Stimulated activated effector memory CD8-positive, alpha-beta T cell treated with anti-CD3 and anti-CD28 coated beads, Interleukin-12 subunit alpha, Interleukin-12 subunit beta, amount 100 ng/mL, for 72 hours (primary cell): ENCODE measurements around the gene NOS3.

ENCODE experiments used
- ATAC-seq: fragments of 150-1000 bp; cut with Tn5 transposase; 2 replicates; pipeline ENCODE4 v1.10.0; 2021
- DNase-seq, 2 donors: peaks; one replicate each; pipeline ENCODE4 v3.0.0; 2021 to 2022; ENCODE audit warnings: low spot score in 2 of 2
- H3K27ac Mint-ChIP-seq: one replicate; pipeline ENCODE4 v1.8.0; 2022; ENCODE audit warnings: mild to moderate bottlenecking, mixed read lengths
- H3K36me3 Mint-ChIP-seq: one replicate; pipeline ENCODE4 v1.8.0; 2022; ENCODE audit warnings: mild to moderate bottlenecking, mixed read lengths
- H3K4me1 Mint-ChIP-seq: one replicate; pipeline ENCODE4 v1.8.0; 2022; ENCODE audit warnings: mixed read lengths
- H3K4me3 Mint-ChIP-seq: one replicate; pipeline ENCODE4 v1.8.0; 2022; ENCODE audit warnings: mild to moderate bottlenecking, mixed read lengths
- H3K9me3 Mint-ChIP-seq: one replicate; pipeline ENCODE4 v1.8.0; 2022; ENCODE audit warnings: mixed read lengths

NOS3 gene

DNA sequence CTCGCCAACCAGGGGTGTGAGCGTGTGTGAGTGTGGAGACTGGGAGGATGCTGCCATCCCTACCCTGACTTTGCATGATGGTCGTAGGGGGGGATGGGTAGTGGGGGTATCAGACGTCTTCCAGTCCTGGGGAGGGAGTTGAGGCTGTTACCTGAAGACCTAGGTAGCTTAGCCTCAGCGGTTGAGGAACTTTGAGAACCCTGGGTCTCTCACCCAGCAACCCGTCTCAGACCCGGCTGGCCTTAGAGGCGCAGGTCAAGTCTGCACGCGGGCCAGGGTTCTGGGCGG is 71.2 kb downstream of the NOS3 start:
- Mint-ChIP-seq H3K4me3 (peak overlapping the region; percentile 93), H3K27ac (peak overlapping the region; percentile 71)
- no peak for ATAC-seq

DNA sequence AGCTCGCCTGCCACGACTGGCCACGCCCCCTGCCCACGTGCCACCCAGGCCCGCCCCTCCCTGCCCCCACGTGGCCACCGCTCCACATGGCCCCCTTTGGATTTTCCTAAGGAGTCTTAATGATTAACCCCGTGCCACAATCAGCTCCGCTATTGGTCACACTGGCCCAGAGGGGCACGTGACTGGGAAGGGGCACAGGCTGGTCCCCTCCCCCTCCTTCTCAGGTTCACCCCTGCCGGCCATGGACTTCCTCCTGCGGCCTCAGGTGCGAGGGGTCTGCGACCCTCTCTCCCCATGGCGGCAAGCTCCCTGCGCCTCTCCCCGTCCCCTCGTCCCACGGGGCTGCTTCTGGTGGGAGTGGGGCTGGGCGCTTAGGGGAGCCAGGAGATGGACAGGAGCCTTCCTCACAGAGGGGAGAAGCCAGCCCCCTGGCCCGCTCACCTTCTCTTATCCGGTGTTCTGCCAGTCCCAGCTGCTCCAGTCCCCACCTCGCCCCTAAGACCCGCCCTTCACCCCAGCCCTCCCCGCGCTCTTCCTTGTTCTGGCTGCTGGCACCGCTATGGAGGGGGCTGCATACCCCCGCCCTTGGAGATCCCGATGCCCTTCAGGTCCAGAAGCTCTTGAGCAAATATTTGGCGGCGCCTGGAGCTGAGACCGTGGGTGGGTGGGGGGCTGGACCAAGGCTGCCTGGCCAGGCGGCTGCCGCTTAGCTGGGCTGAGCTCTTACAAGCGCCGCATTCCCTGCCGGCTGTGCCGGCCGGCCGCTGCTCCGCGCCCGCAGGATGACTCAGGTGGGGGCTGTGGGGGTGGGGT is 71.8 kb downstream of the NOS3 start:
- Mint-ChIP-seq H3K4me1 (peaks cover 29% of the 10 kb centered on the region), H3K9me3 (no peaks in the 10 kb centered on the region), H3K4me3 (no peak overlapping the region), H3K27ac (no peak overlapping the region), H3K36me3 (peaks cover 46% of the 10 kb centered on the region)
- no peak for ATAC-seq
- DNase-seq, result no peak

More for the DNA sequence above, 71.2 kb downstream of the NOS3 start:
- peaks cover 35% of the 10 kb centered on the region for H3K4me1 Mint-ChIP-seq
- DNase-seq, result no peak
- peaks cover 41% of the 10 kb centered on the region for H3K36me3 Mint-ChIP-seq
- no peaks in the 10 kb centered on the region for H3K9me3 Mint-ChIP-seq

DNA sequence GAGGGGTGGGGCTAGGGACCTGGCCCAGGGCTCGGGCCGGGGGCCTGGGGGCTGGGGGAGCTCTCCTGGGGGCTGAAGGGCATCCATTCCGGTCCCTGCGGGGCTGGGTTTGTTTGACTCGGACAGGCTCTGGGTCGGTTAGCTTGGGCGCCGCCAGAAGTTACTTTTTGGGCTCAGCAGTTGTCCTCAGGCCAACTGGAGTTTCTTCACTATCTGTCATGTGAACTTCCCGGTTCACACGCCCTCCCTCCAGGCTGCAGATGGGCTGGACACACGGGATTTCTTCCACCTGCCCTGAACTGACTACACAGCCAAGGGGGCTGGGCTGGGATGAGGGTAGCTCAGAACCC is 72.4 kb downstream of the NOS3 start:
- H3K4me3 Mint-ChIP-seq, result no peak overlapping the region
- peaks cover 49% of the 10 kb centered on the region for H3K36me3 Mint-ChIP-seq
- DNase-seq (no peak), ATAC-seq (no peak)
- peaks cover 28% of the 10 kb centered on the region for H3K4me1 Mint-ChIP-seq
- H3K27ac Mint-ChIP-seq, result peak overlapping the region; percentile 10
- no peaks in the 10 kb centered on the region for H3K9me3 Mint-ChIP-seq
